K562 (cell line): ENCODE results near the gene PMIS2. TPM values are rescaled to one million over a fixed set of nuclear protein-coding genes. Genes with fewer than 3 reads are reported as not detected.

Experiments used
- ATAC-seq: fragments of 200-7000 bp; cut with Tn5 transposase; 3 replicates; pipeline ENCODE4 v1.9.1; 2020; ENCODE audit warnings: moderate library complexity
- BruUV-seq: library from RNA; stranded (reverse); fragments of 400-500 nt; replicated peaks from 2 replicates; lab custom pipeline; 2021; lab: Mats Ljungman, UMichigan
- CTCF ChIA-PET: fragments of 300-600 bp; formaldehyde crosslinking; extraction: SDS; loops from one replicate; lab custom pipeline; 2021; ENCODE audit warnings: low intra/inter-chr PET ratio; lab: Yijun Ruan, JAX
- POLR2A ChIA-PET: fragments of 300-600, 350-650 bp; sonication (Branson Sonifier 250); formaldehyde crosslinking; extraction: SDS; loops from one replicate; lab custom pipeline; 2021; ENCODE audit warnings: antibody characterized with exemption, inconsistent platforms; lab: Yijun Ruan, JAX
- DNase-seq, 4 experiments: peaks; one replicate each; pipeline versions ENCODE4 v3.0.0 to v3.0.0-alpha.2; 2011 to 2018; ENCODE audit warnings: low spot score in 3 of 4, mixed read lengths in 3 of 4; ENCODE audit errors: extremely low read depth in 1 of 4
- FAIRE-seq: peaks from 2 replicates; lab custom pipeline; 2011; peaks lifted over from hg19 to GRCh38; lab: Jason Lieb, UNC
- H2AFZ ChIP-seq: 2 replicates; pipeline ENCODE4 v1.6.0; 2011; ENCODE audit warnings: low read depth, low read length, control low read depth, inconsistent platforms
- H3K27ac ChIP-seq: fragments of 200-600 bp; 3 replicates; pipeline ENCODE4 v1.8.0; 2011; ENCODE audit warnings: low read depth, mild to moderate bottlenecking, control low read depth, inconsistent platforms, low read length, moderate library complexity, mixed read lengths; ENCODE audit errors: extremely low read depth
- H3K27me3 ChIP-seq, 2 experiments: fragments of 300-600 bp in 1 of 2; 2 replicates in 1 of 2; 3 replicates in 1 of 2; pipeline versions ENCODE4 v1.6.0 to v1.8.0; 2011; ENCODE audit warnings: inconsistent platforms in 2 of 2, low read length in 2 of 2, mild to moderate bottlenecking in 1 of 2, mixed read lengths in 1 of 2, moderate library complexity in 1 of 2; ENCODE audit not compliant: control insufficient read depth in 2 of 2, insufficient read depth in 2 of 2
- H3K36me3 ChIP-seq: fragments of 300-600 bp; 3 replicates; pipeline ENCODE4 v1.8.0; 2011; ENCODE audit warnings: mild to moderate bottlenecking, low read length, inconsistent platforms; ENCODE audit not compliant: control insufficient read depth, insufficient read depth
- H3K4me1 ChIP-seq, 2 experiments: fragments of 200-600 bp in 1 of 2; replicated peaks in 1 of 2; 2 replicates in 1 of 2; 3 replicates in 1 of 2; pipeline versions ENCODE4 v1.5.1 to v1.8.0; 2011; ENCODE audit warnings: inconsistent platforms in 2 of 2, low read length in 2 of 2, mild to moderate bottlenecking in 1 of 2, mixed read lengths in 1 of 2, moderate library complexity in 1 of 2; ENCODE audit not compliant: control insufficient read depth in 2 of 2, insufficient read depth in 2 of 2
- H3K4me2 ChIP-seq: 2 replicates; pipeline ENCODE4 v1.6.1; 2011; ENCODE audit warnings: low read length, control low read depth, inconsistent platforms, mixed read lengths; ENCODE audit not compliant: insufficient read depth
- H3K4me3 ChIP-seq: fragments of 200-600 bp; sonication (generic), shearing (Covaris generic); 2 replicates; pipeline ENCODE4 v1.5.1; 2016; ENCODE audit warnings: control low read depth, inconsistent platforms
- H3K79me2 ChIP-seq: fragments of 200-600 bp; 3 replicates; pipeline ENCODE4 v1.8.0; 2011; ENCODE audit warnings: low read length, inconsistent platforms; ENCODE audit not compliant: control insufficient read depth, insufficient read depth
- H3K9ac ChIP-seq, 2 experiments: 2 replicates each; pipeline versions ENCODE4 v1.6.0 to v1.6.1; 2011; ENCODE audit warnings: low read depth in 2 of 2, low read length in 2 of 2, control low read depth in 1 of 2, inconsistent platforms in 1 of 2, mild to moderate bottlenecking in 1 of 2, mixed read lengths in 1 of 2; ENCODE audit not compliant: insufficient read depth in 1 of 2
- H3K9me1 ChIP-seq: one replicate; pipeline ENCODE4 v1.6.0; 2011; ENCODE audit warnings: inconsistent platforms, mild to moderate bottlenecking, low read length, moderate library complexity; ENCODE audit not compliant: control insufficient read depth, insufficient read depth
- H3K9me3 ChIP-seq: replicated peaks from 2 replicates; pipeline ENCODE4 v1.5.1; 2011; ENCODE audit warnings: low read depth, low read length, inconsistent platforms; ENCODE audit not compliant: control insufficient read depth, insufficient read depth
- H4K20me1 ChIP-seq: replicated peaks from 2 replicates; pipeline ENCODE4 v1.6.1; 2011; ENCODE audit warnings: low read length, inconsistent platforms, mixed read lengths; ENCODE audit not compliant: control insufficient read depth, insufficient read depth
- FOXJ2 ChIP-seq: fragments of 200-800 bp; sonication (Bioruptor generic); IDR thresholded peaks from 2 replicates; pipeline ENCODE4 v1.6.1; 2016; ENCODE audit warnings: missing genetic modification characterization, missing compliant biosample characterization
- NCOA1 ChIP-seq: fragments of 450-650 bp; IDR thresholded peaks from 2 replicates; pipeline ENCODE4 v1.6.1; 2016; ENCODE audit warnings: low read depth
- SIN3B ChIP-seq: fragments of 450-650 bp; IDR thresholded peaks from 2 replicates; pipeline ENCODE4 v1.6.1; 2017; ENCODE audit warnings: low read depth, mild to moderate bottlenecking, moderate library complexity
- TBP ChIP-seq: optimal IDR thresholded peaks from 2 replicates; pipeline ENCODE3; 2011; ENCODE audit warnings: low read depth, low read length, improper control_type of control experiment
- WGBS: fragments of 100-300 bp; shearing (Covaris generic); methylation state at CpG from one replicate; pipeline ENCODE4 v1.1.6; 2016; ENCODE audit warnings: low coverage, mixed read lengths; ENCODE audit not compliant: insufficient coverage; ENCODE audit errors: missing lambda C conversion rate; 5-methylcytosine and 5-hydroxymethylcytosine counted together
- in situ Hi-C: fragments of 300-500 bp; cut with MboI; formaldehyde crosslinking; loops from 4 replicates; pipeline ENCODE4 v1.15.0; 2018; ENCODE audit warnings: inconsistent platforms, mixed read lengths
- intact Hi-C: fragments of 100-400 bp; cut with micrococcal nuclease; formaldehyde crosslinking; loops from 2 replicates; pipeline ENCODE4 v1.14.2; 2022
- polyA plus RNA-seq, 8 experiments: library from polyadenylated mRNA; depleted of rRNA in 4 of 8; stranded (reverse) in 5 of 8; unstranded in 3 of 8; fragments of >200 nt; fragmentation: Nextera tagmentation in 2 of 8; fragmentation: Illumina TruSeq in 1 of 8; extraction: Ambion mirVana in 2 of 8; extraction: Trizol in 1 of 8; gene quantifications; 2 replicates each; pipeline versions ENCODE4 v1.2.1 to v1.2.3, GENCODE V29; 2011 to 2014; ENCODE audit warnings: inconsistent platforms in 1 of 8, missing spikeins in 1 of 8
- total RNA-seq, 7 experiments: library from RNA; depleted of rRNA in 6 of 7; stranded (reverse); fragments of >200 nt in 6 of 7; fragmentation: Illumina TruSeq in 2 of 7; extraction: Trizol in 2 of 7; gene quantifications; 2 replicates each; pipeline versions ENCODE4 v1.2.1 to v1.2.3, GENCODE V29; 2011 to 2021; ENCODE audit warnings: low replicate concordance in 1 of 7
- TF ChIP-seq, protein P1 (sequence below): fragments of 450-650 bp; IDR thresholded peaks from 2 replicates; pipeline ENCODE4 v1.6.1; 2017; ENCODE audit warnings: antibody characterized with exemption, mild to moderate bottlenecking
- TF ChIP-seq, protein P2 (sequence below): fragments of 450-650 bp; IDR thresholded peaks from 2 replicates; pipeline ENCODE4 v1.7.1; 2018; ENCODE audit warnings: mild to moderate bottlenecking, low read depth; ENCODE audit not compliant: partially characterized antibody
- TF ChIP-seq, protein P3 (sequence below): fragments of 250-450 bp; sonication (Bioruptor Pico); IDR thresholded peaks from 2 replicates; pipeline ENCODE4 v1.8.0; 2021; ENCODE audit warnings: mild to moderate bottlenecking, moderate library complexity

PMIS2 gene
- total and polyA plus RNA-seq, 9 of the 15 experiments (the other 6 are each of a cell fraction or from before 2014, with no cell fraction given): not detected

DNA sequence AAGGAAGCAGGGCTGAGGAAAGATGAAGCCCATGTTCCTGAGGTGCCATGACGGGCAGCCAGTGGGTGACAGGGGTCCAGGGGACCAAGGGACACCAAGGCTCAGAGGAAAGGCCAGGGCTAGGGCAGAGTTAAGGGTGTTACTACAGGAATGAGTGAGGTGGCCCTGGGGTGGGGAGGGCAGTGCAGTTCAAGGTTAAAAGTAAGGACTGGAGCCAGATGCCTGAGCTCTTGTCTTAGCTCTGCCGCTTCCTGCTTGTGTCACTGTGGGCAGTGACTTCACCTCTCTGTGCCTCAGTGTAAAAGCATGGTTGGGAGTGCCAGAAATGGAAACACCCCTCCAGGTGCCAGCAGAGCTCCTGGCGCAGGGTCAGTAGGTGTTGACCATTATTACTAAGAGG is 50.7 kb downstream of the PMIS2 start:
- peaks cover 65% of the 10 kb centered on the region for H3K36me3 ChIP-seq
- 87% methylated on average over 3 of the region's 3 CpGs for WGBS
- intact Hi-C loops: no loop called here

More for the DNA sequence above, 50.7 kb downstream of the PMIS2 start:
- CTCF ChIA-PET: no interaction called here
- DNase-seq: no peak
- no peak overlapping the region for H3K27ac ChIP-seq
- H3K9ac ChIP-seq: peak overlapping the region in 1 of 2 experiments; percentile 4; a peak in 1 of 4 replicates
- H3K9me3 ChIP-seq: no peaks in the 10 kb centered on the region
- in situ Hi-C loops: no loop called here
- BruUV-seq: no TSS peak
- H3K4me1 ChIP-seq: peaks cover 6 to 16% of the 10 kb centered on the region in 2 experiments; a peak in 4 of 5 replicates
- H3K27me3 ChIP-seq: no peaks in the 10 kb centered on the region
- POLR2A ChIA-PET: interaction anchor here (0.6 kb wide), 2 partner anchors 32 to 51 kb away, joined by 3 read pairs; partner anchors contain the start of gene PMIS2
- H2AFZ ChIP-seq: no peak overlapping the region
- H4K20me1 ChIP-seq: no peaks in the 10 kb centered on the region
- no peak for FAIRE-seq
- no peak for TF ChIP-seq TBP
- TF ChIP-seq, protein P1, sequence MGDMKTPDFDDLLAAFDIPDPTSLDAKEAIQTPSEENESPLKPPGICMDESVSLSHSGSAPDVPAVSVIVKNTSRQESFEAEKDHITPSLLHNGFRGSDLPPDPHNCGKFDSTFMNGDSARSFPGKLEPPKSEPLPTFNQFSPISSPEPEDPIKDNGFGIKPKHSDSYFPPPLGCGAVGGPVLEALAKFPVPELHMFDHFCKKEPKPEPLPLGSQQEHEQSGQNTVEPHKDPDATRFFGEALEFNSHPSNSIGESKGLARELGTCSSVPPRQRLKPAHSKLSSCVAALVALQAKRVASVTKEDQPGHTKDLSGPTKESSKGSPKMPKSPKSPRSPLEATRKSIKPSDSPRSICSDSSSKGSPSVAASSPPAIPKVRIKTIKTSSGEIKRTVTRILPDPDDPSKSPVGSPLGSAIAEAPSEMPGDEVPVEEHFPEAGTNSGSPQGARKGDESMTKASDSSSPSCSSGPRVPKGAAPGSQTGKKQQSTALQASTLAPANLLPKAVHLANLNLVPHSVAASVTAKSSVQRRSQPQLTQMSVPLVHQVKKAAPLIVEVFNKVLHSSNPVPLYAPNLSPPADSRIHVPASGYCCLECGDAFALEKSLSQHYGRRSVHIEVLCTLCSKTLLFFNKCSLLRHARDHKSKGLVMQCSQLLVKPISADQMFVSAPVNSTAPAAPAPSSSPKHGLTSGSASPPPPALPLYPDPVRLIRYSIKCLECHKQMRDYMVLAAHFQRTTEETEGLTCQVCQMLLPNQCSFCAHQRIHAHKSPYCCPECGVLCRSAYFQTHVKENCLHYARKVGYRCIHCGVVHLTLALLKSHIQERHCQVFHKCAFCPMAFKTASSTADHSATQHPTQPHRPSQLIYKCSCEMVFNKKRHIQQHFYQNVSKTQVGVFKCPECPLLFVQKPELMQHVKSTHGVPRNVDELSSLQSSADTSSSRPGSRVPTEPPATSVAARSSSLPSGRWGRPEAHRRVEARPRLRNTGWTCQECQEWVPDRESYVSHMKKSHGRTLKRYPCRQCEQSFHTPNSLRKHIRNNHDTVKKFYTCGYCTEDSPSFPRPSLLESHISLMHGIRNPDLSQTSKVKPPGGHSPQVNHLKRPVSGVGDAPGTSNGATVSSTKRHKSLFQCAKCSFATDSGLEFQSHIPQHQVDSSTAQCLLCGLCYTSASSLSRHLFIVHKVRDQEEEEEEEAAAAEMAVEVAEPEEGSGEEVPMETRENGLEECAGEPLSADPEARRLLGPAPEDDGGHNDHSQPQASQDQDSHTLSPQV: no peak
- TF ChIP-seq, protein P2, sequence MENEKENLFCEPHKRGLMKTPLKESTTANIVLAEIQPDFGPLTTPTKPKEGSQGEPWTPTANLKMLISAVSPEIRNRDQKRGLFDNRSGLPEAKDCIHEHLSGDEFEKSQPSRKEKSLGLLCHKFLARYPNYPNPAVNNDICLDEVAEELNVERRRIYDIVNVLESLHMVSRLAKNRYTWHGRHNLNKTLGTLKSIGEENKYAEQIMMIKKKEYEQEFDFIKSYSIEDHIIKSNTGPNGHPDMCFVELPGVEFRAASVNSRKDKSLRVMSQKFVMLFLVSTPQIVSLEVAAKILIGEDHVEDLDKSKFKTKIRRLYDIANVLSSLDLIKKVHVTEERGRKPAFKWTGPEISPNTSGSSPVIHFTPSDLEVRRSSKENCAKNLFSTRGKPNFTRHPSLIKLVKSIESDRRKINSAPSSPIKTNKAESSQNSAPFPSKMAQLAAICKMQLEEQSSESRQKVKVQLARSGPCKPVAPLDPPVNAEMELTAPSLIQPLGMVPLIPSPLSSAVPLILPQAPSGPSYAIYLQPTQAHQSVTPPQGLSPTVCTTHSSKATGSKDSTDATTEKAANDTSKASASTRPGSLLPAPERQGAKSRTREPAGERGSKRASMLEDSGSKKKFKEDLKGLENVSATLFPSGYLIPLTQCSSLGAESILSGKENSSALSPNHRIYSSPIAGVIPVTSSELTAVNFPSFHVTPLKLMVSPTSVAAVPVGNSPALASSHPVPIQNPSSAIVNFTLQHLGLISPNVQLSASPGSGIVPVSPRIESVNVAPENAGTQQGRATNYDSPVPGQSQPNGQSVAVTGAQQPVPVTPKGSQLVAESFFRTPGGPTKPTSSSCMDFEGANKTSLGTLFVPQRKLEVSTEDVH: no peak
- no peak for TF ChIP-seq SIN3B
- no peak for TF ChIP-seq FOXJ2
- TF ChIP-seq, protein P3, sequence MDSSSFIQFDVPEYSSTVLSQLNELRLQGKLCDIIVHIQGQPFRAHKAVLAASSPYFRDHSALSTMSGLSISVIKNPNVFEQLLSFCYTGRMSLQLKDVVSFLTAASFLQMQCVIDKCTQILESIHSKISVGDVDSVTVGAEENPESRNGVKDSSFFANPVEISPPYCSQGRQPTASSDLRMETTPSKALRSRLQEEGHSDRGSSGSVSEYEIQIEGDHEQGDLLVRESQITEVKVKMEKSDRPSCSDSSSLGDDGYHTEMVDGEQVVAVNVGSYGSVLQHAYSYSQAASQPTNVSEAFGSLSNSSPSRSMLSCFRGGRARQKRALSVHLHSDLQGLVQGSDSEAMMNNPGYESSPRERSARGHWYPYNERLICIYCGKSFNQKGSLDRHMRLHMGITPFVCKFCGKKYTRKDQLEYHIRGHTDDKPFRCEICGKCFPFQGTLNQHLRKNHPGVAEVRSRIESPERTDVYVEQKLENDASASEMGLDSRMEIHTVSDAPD (CRISPR knock-in tag): no peak
- no peak for TF ChIP-seq NCOA1
- H3K4me2 ChIP-seq: no peak overlapping the region
- no peaks in the 10 kb centered on the region for H3K79me2 ChIP-seq
- ATAC-seq: no peak
- no peaks in the 10 kb centered on the region for H3K9me1 ChIP-seq
- H3K4me3 ChIP-seq: no peak overlapping the region
